GM13976 (cell line): Measurements from ENCODE around the gene AGXT2.
"Not testable (repeated sequence)": the region's sequence is repeated elsewhere in the genome, so short reads cannot be mapped to it uniquely, and the experiment has no call there.

Experiments used
- DNase-seq: peaks from one replicate; pipeline ENCODE4 v3.0.0; 2012; ENCODE audit warnings: low spot score
- in situ Hi-C: fragments of 300-500 bp; cut with MboI; formaldehyde crosslinking; loops from one replicate; pipeline ENCODE4 v1.12.0; 2022; ENCODE audit warnings: low sequenced_read_pairs, mixed read lengths, inconsistent platforms; ENCODE audit not compliant: unreplicated experiment
- TF ChIP-seq, protein P1 (sequence below): IDR thresholded peaks from 2 replicates; pipeline ENCODE4 v1.5.1; 2012; ENCODE audit warnings: borderline replicate concordance, mild to moderate bottlenecking; ENCODE audit not compliant: insufficient read depth; ENCODE audit errors: extremely low read depth, missing control alignments, control extremely low read depth

Gene AGXT2

GRCh38 chr5:35046774-35047173, 975 bp downstream of the AGXT2 start:
- TF ChIP-seq, protein P1, sequence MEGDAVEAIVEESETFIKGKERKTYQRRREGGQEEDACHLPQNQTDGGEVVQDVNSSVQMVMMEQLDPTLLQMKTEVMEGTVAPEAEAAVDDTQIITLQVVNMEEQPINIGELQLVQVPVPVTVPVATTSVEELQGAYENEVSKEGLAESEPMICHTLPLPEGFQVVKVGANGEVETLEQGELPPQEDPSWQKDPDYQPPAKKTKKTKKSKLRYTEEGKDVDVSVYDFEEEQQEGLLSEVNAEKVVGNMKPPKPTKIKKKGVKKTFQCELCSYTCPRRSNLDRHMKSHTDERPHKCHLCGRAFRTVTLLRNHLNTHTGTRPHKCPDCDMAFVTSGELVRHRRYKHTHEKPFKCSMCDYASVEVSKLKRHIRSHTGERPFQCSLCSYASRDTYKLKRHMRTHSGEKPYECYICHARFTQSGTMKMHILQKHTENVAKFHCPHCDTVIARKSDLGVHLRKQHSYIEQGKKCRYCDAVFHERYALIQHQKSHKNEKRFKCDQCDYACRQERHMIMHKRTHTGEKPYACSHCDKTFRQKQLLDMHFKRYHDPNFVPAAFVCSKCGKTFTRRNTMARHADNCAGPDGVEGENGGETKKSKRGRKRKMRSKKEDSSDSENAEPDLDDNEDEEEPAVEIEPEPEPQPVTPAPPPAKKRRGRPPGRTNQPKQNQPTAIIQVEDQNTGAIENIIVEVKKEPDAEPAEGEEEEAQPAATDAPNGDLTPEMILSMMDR = no peak
- in situ Hi-C loops = no loop called here

GRCh38 chr5:35045280-35045679, 2.5 kb downstream of the AGXT2 start:
- TF ChIP-seq, protein P1 = no peak
- DNase-seq = no peak
- in situ Hi-C loops = no loop called here

More at GRCh38 chr5:35046774-35047173, 975 bp downstream of the AGXT2 start:
- DNase-seq = no peak

DNA sequence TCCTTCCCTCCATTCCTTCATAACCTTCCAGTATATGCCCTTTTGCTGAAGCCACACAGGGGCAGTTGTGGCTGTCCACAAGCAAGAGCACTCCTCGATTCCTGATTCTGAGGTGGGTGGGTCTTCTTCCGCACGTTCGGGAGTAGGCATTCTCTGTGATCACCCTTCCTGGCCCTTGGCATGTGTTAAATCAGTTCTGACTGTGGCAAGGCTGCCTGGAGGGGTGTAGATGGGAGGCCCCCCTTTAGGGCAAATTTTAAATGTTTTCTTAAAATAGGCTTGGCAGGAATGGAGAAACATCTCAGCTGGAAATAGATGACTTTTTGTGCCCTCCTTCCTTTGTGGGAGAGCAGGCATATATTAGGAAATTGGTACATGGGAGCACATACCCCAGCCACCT, 3.1 kb downstream of the AGXT2 start:
- in situ Hi-C loops = no loop called here
- TF ChIP-seq, protein P1 = no peak
- no peak for DNase-seq

DNA sequence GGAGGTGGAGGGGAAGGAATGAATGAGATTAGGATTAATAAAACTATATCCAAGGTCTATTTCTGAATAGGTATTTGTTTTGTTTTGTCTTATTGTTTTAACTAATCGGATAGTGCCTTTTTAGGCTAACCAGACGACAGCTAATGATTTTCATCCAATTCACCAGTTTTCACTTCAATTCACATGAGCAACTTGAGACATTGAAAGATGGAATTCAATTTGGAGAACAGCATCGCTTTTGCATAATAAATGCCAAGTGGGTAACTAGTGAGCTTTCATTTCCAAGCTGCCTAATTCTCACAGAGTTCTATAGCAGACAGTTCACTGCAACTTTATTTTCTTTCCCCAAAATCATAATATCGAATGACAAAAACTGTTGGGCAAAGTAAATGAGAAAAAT, 5.0 kb downstream of the AGXT2 start:
- TF ChIP-seq, protein P1 = no peak
- in situ Hi-C loops = no loop called here
- no peak for DNase-seq

DNA sequence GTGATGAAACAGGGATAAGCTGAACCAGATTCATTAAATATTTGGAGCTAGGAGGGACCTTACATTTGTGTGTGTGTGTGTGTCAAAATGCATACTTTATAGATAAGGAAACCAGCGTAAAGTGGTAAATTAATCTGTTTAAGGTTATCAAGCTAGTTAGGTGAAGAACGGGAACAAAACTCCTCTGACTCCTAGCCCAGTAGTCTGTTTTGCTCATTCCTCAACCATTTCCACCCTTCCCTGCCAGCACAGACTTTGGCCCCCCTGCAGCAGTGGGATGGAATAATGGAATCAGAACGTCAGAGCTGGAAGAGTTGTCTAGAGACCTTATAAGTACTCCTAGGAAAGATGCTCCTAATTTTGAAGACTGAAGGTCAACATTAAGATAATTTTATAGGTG, 6.5 kb downstream of the AGXT2 start:
- in situ Hi-C loops = no loop called here
- DNase-seq = no peak
- TF ChIP-seq, protein P1 = no peak

GRCh38 chr5:35038891-35039290, 8.9 kb downstream of the AGXT2 start:
- TF ChIP-seq, protein P1 = no peak
- DNase-seq = no peak
- in situ Hi-C loops = no loop called here

DNA sequence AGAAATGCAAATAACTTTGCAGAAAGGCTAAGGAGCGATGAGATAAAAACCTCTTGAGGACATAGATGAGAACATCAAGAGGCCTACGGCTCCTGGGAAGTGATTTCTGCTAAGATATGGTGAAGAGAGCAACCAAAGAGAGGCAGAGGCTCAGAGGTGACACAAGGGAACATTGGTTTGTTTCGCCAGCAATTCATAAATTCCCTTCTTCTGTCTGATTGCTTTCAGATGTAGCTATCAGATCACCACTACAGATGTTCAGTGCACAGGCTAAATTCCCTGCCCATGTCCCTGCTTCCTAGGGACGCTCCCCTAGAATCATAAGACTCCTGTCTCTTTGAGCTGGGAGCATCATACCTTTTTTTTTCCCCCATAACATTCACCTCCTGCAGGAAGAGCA, 11.2 kb downstream of the AGXT2 start:
- no peak for DNase-seq
- in situ Hi-C loops = no loop called here
- TF ChIP-seq, protein P1 = no peak

- DNase-seq, in situ Hi-C loops: not testable (repeated sequence)
These were observed 11.8 kb downstream of the AGXT2 start for GRCh38 chr5:35035929-35036328.
